Right lobe of liver (tissue), 4 donors: ENCODE data around the gene METTL26.

Experiments
- CTCF ChIP-seq, 4 donors: fragments of 200-600 bp in 3 of 4; fragments of 450-650 bp in 1 of 4; IDR thresholded peaks; one replicate each; pipeline versions ENCODE4 v1.5.1 to v1.8.0; 2016 to 2022; ENCODE audit warnings: antibody characterized with exemption in 4 of 4, mild to moderate bottlenecking in 2 of 4
- POLR2A ChIP-seq: fragments of 450-650 bp; IDR thresholded peaks from one replicate; pipeline ENCODE4 v1.6.1; 2017; ENCODE audit warnings: antibody characterized with exemption, mild to moderate bottlenecking
- donor health status: DM: no; HTN: no; CAD: no.
- donor health status: DM: no; HTN: no; CAD: no.
- donor health status: DM: no; HTN: yes; CAD: no.

DNA sequence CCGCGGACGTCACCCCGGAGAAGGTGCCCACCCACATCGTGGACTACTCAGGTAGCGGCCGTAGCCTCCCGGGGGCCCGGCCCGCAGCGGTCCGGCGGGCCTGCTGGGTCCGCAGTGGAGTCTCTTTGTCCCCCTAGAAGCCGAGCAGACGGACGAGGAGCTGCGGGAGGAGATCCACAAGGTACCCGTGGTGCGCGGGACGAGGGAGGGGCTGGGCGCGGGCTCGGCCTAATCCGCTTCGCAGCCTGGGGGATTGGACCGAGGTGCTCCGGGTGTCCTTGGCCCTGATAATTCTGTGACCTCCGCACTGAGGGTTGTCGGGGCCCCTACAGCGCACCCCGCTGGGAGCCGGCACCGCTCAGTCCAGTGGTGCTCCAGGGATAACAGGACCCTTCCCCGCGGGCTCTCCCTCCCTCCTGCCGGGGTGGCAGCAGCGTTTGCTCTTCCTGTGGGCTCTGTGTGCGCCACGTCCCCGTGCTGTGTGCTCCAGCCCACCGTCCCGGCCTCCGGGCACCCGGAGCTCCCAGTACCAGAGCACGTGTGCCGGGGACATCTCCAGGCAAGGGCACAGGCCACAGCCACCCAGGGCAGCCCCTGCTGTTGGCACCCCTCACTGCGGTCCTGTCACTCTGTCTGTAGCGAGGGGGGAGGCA, 32.5 kb upstream of the METTL26 start:
- no peak for TF ChIP-seq POLR2A
- TF ChIP-seq CTCF (IDR thresholded peaks at IDR 0.05) = no peak
